Urinary bladder (tissue), 4 donors: Measurements from ENCODE around the gene HTN1. TPM values are rescaled to one million over a fixed set of nuclear protein-coding genes. Genes with fewer than 3 reads are reported as not detected.

Experiments used
- DNase-seq: peaks from one replicate; pipeline ENCODE4 v3.0.0-alpha.2; 2015; ENCODE audit errors: extremely low spot score
- H3K27ac ChIP-seq: one replicate; pipeline ENCODE4 v1.5.1; 2013; ENCODE audit warnings: low read depth, mild to moderate bottlenecking, moderate library complexity
- H3K36me3 ChIP-seq: one replicate; pipeline ENCODE4 v1.6.1; 2013; ENCODE audit warnings: mild to moderate bottlenecking, moderate library complexity; ENCODE audit not compliant: insufficient read depth
- H3K4me1 ChIP-seq: one replicate; pipeline ENCODE4 v1.6.1; 2013; ENCODE audit warnings: mild to moderate bottlenecking, moderate library complexity; ENCODE audit not compliant: insufficient read depth
- H3K4me3 ChIP-seq: one replicate; pipeline ENCODE4 v1.5.1; 2013; ENCODE audit warnings: low read depth, low read length
- WGBS: extraction: QIAGEN DNeasy Blood & Tissue Kit; methylation state at CpG from one replicate; pipeline ENCODE4 v1.1.7; 2013; 5-methylcytosine and 5-hydroxymethylcytosine counted together
- polyA plus RNA-seq: library from polyadenylated mRNA; stranded (reverse); fragments of 200-250 nt; gene quantifications from one replicate; pipeline ENCODE4 v1.2.3, GENCODE V29; 2013
- total RNA-seq: library from RNA; depleted of rRNA; stranded (reverse); fragments of >200 nt; gene quantifications from one replicate; pipeline ENCODE4 v1.2.3, GENCODE V29; 2014
- donor health status: healthy with polysubstance abuse.
- donor health status: healthy.

The HTN1 gene
- total and polyA plus RNA-seq, 2 donors, result not detected

DNA sequence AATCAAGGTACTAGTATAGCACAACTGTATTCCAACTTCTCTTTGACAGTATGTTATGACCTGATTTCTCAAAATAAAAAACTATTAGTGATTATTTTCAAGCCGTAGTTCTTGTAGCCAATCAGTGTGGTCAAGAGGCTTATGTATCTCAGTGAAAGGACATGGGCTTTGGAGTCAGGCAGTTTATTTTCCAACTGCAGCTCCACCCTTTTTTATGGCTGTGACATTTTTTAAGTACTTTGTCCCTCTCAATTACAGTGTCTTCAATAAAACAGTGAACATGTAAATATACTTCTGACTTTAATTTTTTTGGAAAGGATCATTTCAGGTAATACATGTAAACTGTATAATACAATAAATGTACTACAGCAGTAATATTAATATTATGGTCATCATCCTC is 30.0 kb downstream of the HTN1 start:
- Histone ChIP-seq H3K27ac (no peak overlapping the region), H3K36me3 (no peaks in the 10 kb centered on the region), H3K4me3 (no peak overlapping the region), H3K4me1 (no peaks in the 10 kb centered on the region)
- DNase-seq, result no peak
- WGBS, result 75% methylated on average over 1 of the region's 1 CpG

DNA sequence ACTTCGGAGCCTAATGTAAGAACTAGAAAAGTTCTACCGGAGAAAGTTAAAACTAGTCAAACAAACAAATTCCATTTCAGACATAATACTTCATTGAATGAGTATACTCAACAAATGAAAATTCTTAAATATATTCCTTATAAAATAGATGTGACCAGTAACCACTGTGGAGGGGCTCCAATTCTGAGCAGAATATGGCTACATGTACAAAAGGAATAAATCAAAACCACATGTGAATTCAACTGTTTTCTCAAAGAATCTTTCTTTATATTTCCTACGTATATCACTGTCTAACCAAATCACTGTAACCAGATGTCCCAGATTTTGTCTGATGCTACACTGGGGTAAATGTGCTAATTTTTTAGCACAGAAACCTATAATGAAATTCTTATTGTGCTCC is 49.0 kb downstream of the HTN1 start:
- no peak for DNase-seq
- Histone ChIP-seq H3K36me3 (no peaks in the 10 kb centered on the region), H3K27ac (no peak overlapping the region), H3K4me1 (no peaks in the 10 kb centered on the region), H3K4me3 (no peak overlapping the region)
- 84% methylated on average over 3 of the region's 3 CpGs for WGBS

Other genes with a start within 250 kb of the HTN1 start
- gene SULT1E1, start 190.3 kb upstream of the HTN1 start, total RNA-seq, result 153 TPM
- gene SULT1E1, start 190.3 kb upstream of the HTN1 start, polyA plus RNA-seq, result 0.16 TPM
- not detected for gene CSN1S1, start 119.4 kb upstream of the HTN1 start, total RNA-seq
- gene CSN1S1, start 119.4 kb upstream of the HTN1 start, polyA plus RNA-seq, result 0.19 TPM
- gene CSN2, start 84.7 kb upstream of the HTN1 start, total RNA-seq, result not detected
- gene CSN2, start 84.7 kb upstream of the HTN1 start, polyA plus RNA-seq, result not detected
- not detected for gene STATH, start 54.5 kb upstream of the HTN1 start, total RNA-seq
- not detected for gene STATH, start 54.5 kb upstream of the HTN1 start, polyA plus RNA-seq
- not detected for gene HTN3, start 22.0 kb upstream of the HTN1 start, total RNA-seq
- not detected for gene HTN3, start 22.0 kb upstream of the HTN1 start, polyA plus RNA-seq
- not detected for gene PRR27, start 103.8 kb downstream of the HTN1 start, total RNA-seq
- gene PRR27, start 103.8 kb downstream of the HTN1 start, polyA plus RNA-seq, result not detected
- not detected for gene ODAM, start 145.3 kb downstream of the HTN1 start, total RNA-seq
- 0.22 TPM for gene ODAM, start 145.3 kb downstream of the HTN1 start, polyA plus RNA-seq
- gene FDCSP, start 175.7 kb downstream of the HTN1 start, total RNA-seq, result 1.7 TPM
- 0.80 TPM for gene FDCSP, start 175.7 kb downstream of the HTN1 start, polyA plus RNA-seq
- not detected for gene CSN3, start 192.2 kb downstream of the HTN1 start, total RNA-seq
- not detected for gene CSN3, start 192.2 kb downstream of the HTN1 start, polyA plus RNA-seq